ENCODE measurements around the gene MFSD1. TPM values are rescaled to one million over a fixed set of nuclear protein-coding genes. Genes with fewer than 3 reads are reported as not detected.

The MFSD1 gene
- total RNA-seq, 1 donor from 2014 or later, result 59.2 TPM

DNA sequence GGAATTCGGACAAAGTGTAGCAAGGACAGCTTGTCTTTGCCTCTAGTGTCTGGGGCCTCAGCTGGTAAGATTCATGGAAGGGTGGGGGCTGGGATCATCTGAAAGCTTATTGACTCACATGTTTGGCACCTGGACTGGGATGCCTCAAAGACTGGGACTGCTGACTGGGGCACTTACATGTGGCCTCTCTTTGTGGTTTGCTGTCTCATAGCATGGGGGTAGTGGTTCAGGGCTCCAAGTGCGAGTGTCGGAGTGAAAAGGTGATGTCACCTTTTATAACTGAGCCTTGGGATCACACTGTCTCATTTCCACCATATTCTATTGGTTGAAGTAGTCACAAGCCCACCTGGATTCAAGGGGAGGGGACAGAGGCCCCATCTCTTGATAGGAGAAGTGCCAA is 6.8 kb downstream of the MFSD1 start:
- intact Hi-C loops (cut with DNase I), result loop anchor here (10.0 kb wide), 1 partner anchor 144 kb away; no protein-coding TSS in a partner anchor
- Histone ChIP-seq H3K4me1 (peaks cover 14% of the 10 kb centered on the region), H3K9me3 (no peaks in the 10 kb centered on the region), H3K27me3 (no peaks in the 10 kb centered on the region), H3K4me3 (no peak overlapping the region), H3K27ac (no peak overlapping the region), H3K36me3 (peaks cover 0 to 59% of the 10 kb centered on the region in 2 donors)
- no peak for DNase-seq (ENCODE audit: extremely low spot score in 2 of 2)
- no peak for TF ChIP-seq POLR2AphosphoS5 (IDR thresholded peaks at IDR 0.05; ENCODE audit: insufficient read depth in 1 of 2, low read depth in 1 of 2)
- TF ChIP-seq, protein P1, sequence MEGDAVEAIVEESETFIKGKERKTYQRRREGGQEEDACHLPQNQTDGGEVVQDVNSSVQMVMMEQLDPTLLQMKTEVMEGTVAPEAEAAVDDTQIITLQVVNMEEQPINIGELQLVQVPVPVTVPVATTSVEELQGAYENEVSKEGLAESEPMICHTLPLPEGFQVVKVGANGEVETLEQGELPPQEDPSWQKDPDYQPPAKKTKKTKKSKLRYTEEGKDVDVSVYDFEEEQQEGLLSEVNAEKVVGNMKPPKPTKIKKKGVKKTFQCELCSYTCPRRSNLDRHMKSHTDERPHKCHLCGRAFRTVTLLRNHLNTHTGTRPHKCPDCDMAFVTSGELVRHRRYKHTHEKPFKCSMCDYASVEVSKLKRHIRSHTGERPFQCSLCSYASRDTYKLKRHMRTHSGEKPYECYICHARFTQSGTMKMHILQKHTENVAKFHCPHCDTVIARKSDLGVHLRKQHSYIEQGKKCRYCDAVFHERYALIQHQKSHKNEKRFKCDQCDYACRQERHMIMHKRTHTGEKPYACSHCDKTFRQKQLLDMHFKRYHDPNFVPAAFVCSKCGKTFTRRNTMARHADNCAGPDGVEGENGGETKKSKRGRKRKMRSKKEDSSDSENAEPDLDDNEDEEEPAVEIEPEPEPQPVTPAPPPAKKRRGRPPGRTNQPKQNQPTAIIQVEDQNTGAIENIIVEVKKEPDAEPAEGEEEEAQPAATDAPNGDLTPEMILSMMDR (IDR thresholded peaks at IDR 0.05), result no peak
- no peak for TF ChIP-seq POLR2A (IDR thresholded peaks at IDR 0.05)

DNA sequence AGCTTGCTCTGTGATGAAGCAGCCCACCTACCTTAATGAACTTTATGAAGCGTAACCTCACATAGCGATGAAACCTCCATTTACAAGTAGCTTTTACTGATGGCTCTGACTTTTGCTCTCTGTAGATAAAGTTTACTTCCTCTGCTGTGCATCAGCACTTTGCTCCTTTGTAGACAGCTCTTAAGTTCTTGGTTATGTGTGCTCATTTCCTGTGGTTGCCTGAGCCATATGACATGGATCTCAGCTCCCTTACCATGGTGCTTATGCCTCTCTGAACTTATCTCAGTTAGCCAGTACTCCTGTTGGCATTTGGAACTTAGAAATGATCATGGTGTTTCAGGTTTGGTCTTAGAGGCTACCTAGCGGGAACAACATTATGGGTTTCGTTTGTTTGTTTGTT is 7.8 kb downstream of the MFSD1 start:
- Histone ChIP-seq H3K27me3 (no peaks in the 10 kb centered on the region), H3K4me1 (peaks cover 7% of the 10 kb centered on the region), H3K27ac (no peak overlapping the region), H3K4me3 (no peak overlapping the region), H3K36me3 (peaks cover 0 to 66% of the 10 kb centered on the region in 2 donors), H3K9me3 (no peaks in the 10 kb centered on the region)
- DNase-seq (ENCODE audit: extremely low spot score in 2 of 2), result no peak
- TF ChIP-seq POLR2AphosphoS5 (IDR thresholded peaks at IDR 0.05; ENCODE audit: insufficient read depth in 1 of 2, low read depth in 1 of 2) (no peak), POLR2A (IDR thresholded peaks at IDR 0.05) (no peak)
- TF ChIP-seq, protein P1 (IDR thresholded peaks at IDR 0.05), result no peak
- intact Hi-C loops (cut with DNase I), result loop anchor here (10.0 kb wide), 1 partner anchor 145 kb away; no protein-coding TSS in a partner anchor

DNA sequence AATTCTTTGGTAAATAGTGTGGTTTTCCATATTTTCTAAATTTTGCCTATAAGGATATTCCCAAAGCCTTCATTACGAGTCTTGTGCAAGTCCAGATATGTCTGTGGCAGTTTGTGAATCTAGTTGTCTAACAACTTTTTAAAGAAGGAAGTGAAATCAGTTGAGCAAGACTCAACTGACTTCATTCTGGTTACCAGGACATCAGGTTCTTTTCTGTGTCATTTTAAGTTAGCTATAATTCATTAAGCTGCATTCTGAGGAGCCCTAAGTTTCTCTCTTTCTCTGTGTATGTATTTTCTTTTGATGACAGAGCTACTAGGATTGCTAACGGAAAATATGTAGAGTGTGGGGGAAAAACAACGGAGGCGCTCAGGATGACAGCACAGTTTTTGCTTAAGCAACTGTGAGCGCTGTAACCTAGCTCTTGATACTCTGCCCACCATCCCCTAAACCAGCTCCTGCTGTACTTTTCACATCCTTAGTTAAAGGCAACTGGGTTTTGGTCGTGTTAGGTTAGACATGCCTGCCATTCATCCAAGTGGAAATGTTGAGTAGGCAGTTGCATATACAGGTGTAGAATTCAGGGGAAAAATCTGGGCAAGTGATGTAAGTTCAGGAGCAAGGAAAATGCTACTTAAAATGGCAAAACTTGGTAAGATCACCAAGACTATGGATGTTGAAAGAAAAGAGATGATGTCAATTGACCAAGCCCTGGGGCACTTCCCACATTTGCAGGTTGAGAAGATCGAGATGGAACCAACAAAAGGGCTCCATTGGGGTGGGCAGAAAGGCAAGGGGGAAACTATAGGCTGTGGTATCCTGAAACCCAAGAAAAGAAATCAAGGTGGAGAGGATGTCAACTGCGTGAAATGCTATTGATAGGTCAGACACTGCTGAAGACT is 9.2 kb downstream of the MFSD1 start:
- Histone ChIP-seq H3K4me1 (no peaks in the 10 kb centered on the region), H3K9me3 (no peaks in the 10 kb centered on the region), H3K27ac (no peak overlapping the region), H3K4me3 (no peak overlapping the region), H3K36me3 (peaks cover 0 to 70% of the 10 kb centered on the region in 2 donors), H3K27me3 (no peaks in the 10 kb centered on the region)
- TF ChIP-seq POLR2AphosphoS5 (IDR thresholded peaks at IDR 0.05; ENCODE audit: insufficient read depth in 1 of 2, low read depth in 1 of 2), result peak in 1 of 2 donors; percentile 34
- no peak for TF ChIP-seq POLR2A (IDR thresholded peaks at IDR 0.05)
- DNase-seq (ENCODE audit: extremely low spot score in 2 of 2), result no peak
- intact Hi-C loops (cut with DNase I), result no loop called here

DNA sequence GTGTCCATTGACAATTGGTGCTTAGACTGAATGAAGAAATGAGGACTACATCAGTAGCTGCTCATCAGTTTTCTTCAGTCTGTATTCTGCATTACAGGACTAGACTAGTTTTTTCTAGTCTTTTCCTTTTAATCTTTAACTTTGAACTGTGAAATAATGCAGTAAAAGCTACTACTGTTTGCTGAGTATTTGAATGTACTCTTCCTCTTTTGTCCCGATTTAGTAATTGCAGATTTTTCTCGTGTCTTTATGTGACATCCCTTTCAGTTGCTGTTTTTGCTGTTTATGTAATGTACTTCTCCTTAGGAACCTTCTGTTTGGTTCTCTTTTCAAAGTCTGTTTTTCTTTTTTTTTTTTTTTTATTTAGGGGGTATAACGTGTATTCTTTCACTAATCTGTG is 17.4 kb downstream of the MFSD1 start:
- peaks cover 0 to 40% of the 10 kb centered on the region in 2 donors for H3K36me3 ChIP-seq
- H3K27ac ChIP-seq, result no peak overlapping the region
- H3K27me3 ChIP-seq, result no peaks in the 10 kb centered on the region
- H3K9me3 ChIP-seq, result no peaks in the 10 kb centered on the region
- no peak for DNase-seq (ENCODE audit: extremely low spot score in 2 of 2)
- intact Hi-C loops (cut with DNase I), result no loop called here
- no peak overlapping the region for H3K4me3 ChIP-seq
- H3K4me1 ChIP-seq, result no peaks in the 10 kb centered on the region
- TF ChIP-seq POLR2AphosphoS5 (IDR thresholded peaks at IDR 0.05; ENCODE audit: insufficient read depth in 1 of 2, low read depth in 1 of 2) (no peak), POLR2A (IDR thresholded peaks at IDR 0.05) (no peak)
- TF ChIP-seq, protein P1 (IDR thresholded peaks at IDR 0.05), result no peak

DNA sequence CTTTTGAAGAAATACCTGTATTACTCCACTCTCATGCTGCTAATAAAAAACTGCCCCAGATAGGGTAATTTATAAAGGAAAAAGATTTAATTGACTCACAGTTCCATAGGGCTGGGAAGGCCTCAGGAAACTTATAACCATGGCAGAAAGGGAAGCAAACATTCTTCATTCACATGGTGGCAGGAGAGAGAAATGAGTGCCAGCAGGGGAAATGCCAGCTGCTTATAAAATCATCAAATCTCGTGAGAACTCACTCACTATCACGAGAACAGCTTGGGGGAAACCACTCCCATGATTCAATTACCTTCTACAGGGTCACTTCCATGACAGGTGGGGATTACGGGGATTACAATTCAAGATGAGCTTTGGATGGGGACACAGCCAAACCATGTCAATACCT is 18.7 kb downstream of the MFSD1 start:
- intact Hi-C loops (cut with DNase I), result no loop called here
- Histone ChIP-seq H3K36me3 (peaks cover 0 to 44% of the 10 kb centered on the region in 2 donors), H3K4me3 (no peak overlapping the region), H3K9me3 (no peaks in the 10 kb centered on the region), H3K4me1 (no peaks in the 10 kb centered on the region), H3K27ac (no peak overlapping the region), H3K27me3 (no peaks in the 10 kb centered on the region)
- DNase-seq (ENCODE audit: extremely low spot score in 2 of 2), result no peak
- TF ChIP-seq, protein P1 (IDR thresholded peaks at IDR 0.05), result no peak
- no peak for TF ChIP-seq POLR2A (IDR thresholded peaks at IDR 0.05)
- TF ChIP-seq POLR2AphosphoS5 (IDR thresholded peaks at IDR 0.05; ENCODE audit: insufficient read depth in 1 of 2, low read depth in 1 of 2), result no peak
